Fibroblast of skin of abdomen (primary cell): Measurements from ENCODE around the gene CTNS.

Source experiments
- DNase-seq: peaks from one replicate; pipeline ENCODE4 v3.0.0-alpha.2; 2013

Gene CTNS

GRCh38 chr17:3626831-3627768 lies 9.5 kb upstream of the CTNS start:
- no peak for DNase-seq

- DNase-seq = no peak
These were observed 8.8 kb upstream of the CTNS start for GRCh38 chr17:3627769-3628167.

- no peak for DNase-seq
These were observed 5.8 kb upstream of the CTNS start for GRCh38 chr17:3630781-3631180.

GRCh38 chr17:3632287-3632686 lies 4.3 kb upstream of the CTNS start:
- no peak for DNase-seq

- no peak for DNase-seq
These were observed 946 bp upstream of the CTNS start for GRCh38 chr17:3635474-3636153.

GRCh38 chr17:3636908-3637373 lies 381 bp downstream of the CTNS start:
- no peak for DNase-seq

GRCh38 chr17:3639981-3640596 lies 3.5 kb downstream of the CTNS start:
- DNase-seq = peak; percentile 28

- no peak for DNase-seq
These were observed 4.5 kb downstream of the CTNS start for GRCh38 chr17:3641014-3641413.

GRCh38 chr17:3641717-3642486 lies 5.3 kb downstream of the CTNS start:
- no peak for DNase-seq

- no peak for DNase-seq
These were observed 7.4 kb downstream of the CTNS start for GRCh38 chr17:3643889-3644349.

GRCh38 chr17:3645310-3645709 lies 8.8 kb downstream of the CTNS start:
- DNase-seq = no peak

- no peak for DNase-seq
These were observed 10.7 kb downstream of the CTNS start for GRCh38 chr17:3647251-3647650.

GRCh38 chr17:3647769-3648555 lies 11.4 kb downstream of the CTNS start:
- peak; percentile 64 for DNase-seq

GRCh38 chr17:3655766-3656165 lies 19.2 kb downstream of the CTNS start:
- DNase-seq = no peak

- DNase-seq = no peak
These were observed 19.8 kb downstream of the CTNS start for GRCh38 chr17:3656353-3656752.

GRCh38 chr17:3656755-3657587 lies 20.4 kb downstream of the CTNS start:
- no peak for DNase-seq

- no peak for DNase-seq
These were observed 21.0 kb downstream of the CTNS start for GRCh38 chr17:3657588-3657869.

GRCh38 chr17:3657874-3658783 lies 21.6 kb downstream of the CTNS start:
- DNase-seq = no peak

- no peak for DNase-seq
These were observed 22.4 kb downstream of the CTNS start for GRCh38 chr17:3658784-3659449.
